GM19240 (cell line): ENCODE results near the gene THAP3.
"Not testable (repeated sequence)": the region's sequence is repeated elsewhere in the genome, so short reads cannot be mapped to it uniquely, and the experiment has no call there.

Source experiments
- DNase-seq: peaks from one replicate; pipeline ENCODE4 v3.0.0; 2011; ENCODE audit warnings: low spot score; ENCODE audit not compliant: insufficient read length

THAP3 gene

DNA sequence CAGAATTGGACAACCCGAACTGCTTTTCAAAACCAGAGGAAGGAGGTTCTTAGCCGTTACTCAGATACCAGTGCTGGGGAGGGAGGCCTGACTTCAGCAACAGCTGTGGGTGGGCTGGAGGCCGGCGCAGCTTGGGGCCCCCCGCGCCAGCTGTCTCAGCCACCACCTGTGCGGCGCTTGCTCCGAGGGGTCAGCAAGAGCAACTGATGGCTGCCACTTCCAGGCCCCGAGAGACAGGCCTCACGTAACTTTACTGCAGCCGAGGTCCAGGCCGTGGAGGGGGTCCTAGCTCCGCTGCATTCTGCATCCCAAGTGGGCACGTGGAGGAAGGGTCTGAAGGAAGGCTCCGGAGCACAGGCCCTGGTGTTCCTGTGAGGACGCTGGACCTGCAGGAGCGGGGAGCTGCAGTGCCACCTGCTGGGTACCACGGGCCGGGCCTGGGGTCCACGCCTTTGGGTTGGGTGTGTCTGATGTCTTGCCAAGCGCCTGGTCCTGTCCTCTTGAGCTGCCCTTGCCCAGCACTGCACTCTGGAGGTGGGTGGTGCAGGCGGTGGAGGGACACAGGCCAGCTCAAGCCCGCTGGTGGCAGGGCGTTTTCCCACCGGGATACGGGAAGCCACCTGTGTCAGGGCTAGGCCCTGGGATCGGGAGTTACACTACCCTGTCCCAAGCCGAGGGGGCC is 9.8 kb downstream of the THAP3 start:
- no peak for DNase-seq

DNA sequence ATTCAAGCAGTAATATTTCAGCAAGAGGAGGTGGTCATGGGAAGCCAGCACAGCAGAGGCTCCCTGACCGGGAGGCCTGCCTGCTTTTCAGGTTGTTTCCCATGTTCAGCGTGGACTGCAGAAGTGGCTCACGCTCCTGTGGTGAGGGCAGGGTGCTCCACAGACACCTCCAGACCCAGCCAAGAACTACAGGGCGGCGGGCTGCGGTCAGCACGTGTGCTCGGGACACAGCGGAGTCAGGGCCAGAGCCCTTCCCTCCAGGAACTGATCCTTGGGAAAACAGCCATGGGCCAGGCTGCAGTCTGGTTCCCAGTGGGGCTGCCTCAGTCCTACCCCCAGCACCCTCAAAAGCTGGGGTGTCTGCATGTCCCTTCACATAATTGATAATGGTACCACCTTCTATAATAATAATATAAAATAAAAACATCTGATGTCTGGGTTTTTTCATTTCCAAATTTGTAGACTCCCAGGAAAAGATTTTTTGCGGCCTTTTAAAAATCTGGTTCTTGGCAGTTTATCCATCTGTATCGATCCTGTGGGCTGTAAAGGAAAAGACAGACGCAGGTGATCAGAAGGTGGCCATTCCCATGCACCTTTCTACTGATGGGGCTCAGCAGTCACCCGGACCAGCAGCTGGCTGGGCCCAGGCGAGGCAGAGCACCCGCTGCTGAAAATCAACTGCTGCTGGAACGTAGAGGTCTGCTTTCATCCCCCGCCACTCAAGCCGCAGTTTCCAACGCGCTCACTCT is 10.7 kb downstream of the THAP3 start:
- no peak for DNase-seq

DNA sequence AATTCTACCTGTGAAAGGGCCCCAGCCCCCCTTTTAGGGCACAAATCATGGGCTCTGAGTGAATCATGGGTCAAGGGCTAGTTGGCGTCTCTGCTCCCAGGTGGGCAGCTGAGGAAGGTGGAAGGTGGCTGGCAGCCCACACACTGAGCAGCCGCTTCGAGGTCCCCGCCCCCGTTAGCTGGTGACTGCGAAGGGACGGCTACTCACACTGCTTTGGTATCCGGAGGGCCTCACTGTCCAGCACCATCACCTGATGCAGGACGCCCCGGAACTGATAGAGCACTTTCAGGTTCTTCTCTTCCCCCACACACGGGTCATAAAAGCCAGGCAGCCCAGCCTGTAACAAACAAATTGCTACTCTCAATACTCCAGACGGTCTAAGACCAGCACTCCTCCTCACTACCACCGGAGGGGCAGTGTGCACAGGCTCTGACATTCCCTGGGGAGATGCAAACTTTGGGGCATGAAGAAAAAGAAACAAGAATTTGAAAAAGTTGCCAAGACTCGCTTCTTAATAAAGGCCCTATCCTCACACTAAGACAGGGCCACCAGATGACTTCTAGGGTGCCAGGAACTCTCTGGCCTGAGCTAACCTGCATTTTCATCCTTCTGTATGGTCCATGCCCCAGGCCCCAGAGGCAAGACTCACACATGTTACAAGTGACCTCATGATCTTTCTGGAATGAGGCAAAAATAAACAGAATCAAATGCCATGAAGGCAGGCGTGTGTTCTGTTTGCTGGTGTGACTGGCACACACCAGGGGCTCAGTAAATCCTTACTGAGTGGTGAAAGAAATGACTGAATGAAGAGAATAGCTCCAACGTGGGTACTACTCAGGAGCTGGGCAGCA is 11.5 kb downstream of the THAP3 start:
- no peak for DNase-seq

DNA sequence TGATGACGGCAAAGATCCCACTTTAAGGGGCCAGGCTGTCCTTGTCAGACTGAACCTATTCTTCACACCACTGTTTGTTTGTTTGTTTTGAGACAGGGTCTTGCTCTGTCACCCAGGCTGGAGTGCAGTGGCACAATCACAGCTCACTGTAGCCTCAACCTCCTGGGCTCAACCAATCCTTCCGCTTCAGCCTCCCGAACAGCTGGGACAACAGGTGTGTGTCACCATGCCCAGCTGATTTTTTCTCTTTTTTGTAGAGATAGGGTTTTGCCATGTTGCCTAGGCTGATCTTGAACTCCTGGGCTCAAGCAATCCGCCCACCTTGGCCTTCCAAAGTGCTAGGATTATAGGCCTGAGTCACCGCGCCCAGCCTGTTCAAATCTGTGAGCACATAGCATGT is 12.1 kb downstream of the THAP3 start:
- not testable (repeated sequence) for DNase-seq

DNA sequence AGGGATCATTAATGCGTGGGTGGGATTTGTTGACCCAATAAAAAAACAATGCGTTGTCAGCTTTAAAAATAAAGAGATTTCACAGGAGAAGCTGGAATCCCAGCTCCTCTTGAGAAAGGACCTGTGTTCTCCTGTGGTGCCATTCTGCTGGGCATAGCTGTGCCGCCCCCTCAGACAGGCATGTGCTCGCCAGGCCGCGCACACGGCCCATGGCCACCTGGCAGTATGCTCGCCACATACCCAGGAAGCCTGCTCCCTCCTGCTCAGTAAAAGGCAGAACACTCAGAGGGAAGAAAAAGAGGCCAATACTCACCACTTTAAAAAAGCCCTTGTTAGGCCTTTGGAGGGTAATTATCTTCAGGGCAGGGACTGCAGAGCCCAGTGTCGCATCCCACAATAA is 13.1 kb downstream of the THAP3 start:
- DNase-seq: no peak

DNA sequence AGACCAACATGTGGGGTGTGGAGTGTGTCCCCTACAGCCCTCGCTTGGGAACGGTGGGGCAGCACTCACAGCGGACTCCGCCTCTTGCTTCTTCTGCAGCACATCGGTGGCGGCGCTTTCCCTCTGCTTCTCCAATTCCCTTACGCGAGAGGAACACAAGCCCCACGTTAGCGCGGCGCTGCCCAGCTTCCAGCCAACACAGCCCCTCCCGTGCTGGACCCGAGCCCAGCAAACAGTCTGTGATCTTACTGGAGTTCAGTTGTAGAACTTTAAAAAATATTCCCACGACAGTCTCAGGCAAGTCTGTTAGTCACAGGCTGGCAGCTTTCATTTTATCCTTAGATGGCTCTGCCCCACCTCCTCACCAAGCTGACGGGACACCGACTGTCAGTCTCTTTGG is 13.6 kb downstream of the THAP3 start:
- no peak for DNase-seq

DNA sequence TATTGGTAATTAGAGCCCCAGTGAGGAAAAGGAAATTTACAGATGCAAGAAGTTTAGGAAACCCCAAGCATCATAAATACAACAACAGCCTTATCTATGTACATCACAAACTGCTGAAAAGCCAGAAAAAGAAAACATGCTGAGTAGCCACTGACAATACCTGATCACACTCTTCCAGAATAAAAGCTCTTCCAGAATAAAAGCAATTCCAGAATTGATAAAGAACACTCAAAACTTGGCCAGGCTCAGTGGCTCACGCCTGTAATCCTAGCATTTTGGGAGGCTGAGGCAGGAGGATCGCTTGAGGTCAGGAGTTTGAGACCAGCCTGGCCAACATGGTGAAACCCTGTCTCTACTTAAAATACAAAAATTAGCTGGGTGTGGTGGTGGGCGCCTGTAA is 16.2 kb downstream of the THAP3 start:
- DNase-seq: not testable (repeated sequence)

DNA sequence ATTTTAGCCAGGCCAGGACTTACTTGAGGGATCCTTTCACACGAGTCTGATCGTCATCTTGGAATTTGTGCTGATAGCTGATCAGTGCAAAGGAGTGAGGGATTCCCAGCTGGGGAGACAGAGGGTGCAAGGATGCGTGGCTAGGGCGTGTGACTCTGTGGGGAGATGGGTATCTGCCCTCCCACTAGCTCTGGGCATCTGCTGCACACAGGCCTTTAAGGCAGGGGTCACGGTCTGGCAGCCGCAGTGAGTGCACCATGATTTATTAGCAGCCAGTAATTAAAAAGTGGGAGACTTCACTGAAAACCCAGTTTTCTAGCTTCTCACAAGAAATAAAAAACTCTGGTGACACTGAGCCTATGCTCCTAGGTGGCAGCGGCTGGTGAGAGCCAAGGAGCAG is 20.4 kb downstream of the THAP3 start:
- DNase-seq: no peak

DNA sequence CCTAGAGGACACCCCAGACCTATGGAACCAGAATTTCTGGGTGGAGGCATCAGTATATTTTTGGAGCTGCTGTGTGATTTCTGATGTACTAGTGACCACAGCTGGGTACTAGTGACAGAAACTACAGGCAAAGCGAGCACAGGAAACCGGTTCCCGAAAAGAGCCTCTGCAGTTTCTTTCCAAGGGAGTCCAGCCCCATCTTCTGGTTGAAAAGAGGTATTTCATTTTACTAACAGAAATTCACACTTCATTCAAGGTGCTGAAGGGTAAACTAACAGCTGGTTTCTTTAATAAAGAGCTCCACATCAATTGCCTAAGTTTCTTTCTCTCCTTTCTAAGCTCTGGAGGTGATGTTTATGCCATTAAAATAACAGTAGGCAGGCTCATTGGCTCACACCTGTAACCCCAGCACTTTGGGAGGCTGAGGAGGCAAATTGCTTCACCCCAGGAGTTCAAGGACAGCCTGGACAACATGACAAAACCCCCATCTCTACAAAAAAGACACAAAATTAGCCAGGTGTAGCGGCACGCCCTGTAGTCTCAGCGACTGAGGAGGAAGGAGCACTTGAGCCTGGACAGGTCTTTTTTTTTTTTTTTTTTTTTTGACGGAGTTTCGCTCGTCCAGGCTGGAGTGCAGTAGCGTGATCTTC is 22.0 kb downstream of the THAP3 start:
- peak; percentile 29 for DNase-seq

DNA sequence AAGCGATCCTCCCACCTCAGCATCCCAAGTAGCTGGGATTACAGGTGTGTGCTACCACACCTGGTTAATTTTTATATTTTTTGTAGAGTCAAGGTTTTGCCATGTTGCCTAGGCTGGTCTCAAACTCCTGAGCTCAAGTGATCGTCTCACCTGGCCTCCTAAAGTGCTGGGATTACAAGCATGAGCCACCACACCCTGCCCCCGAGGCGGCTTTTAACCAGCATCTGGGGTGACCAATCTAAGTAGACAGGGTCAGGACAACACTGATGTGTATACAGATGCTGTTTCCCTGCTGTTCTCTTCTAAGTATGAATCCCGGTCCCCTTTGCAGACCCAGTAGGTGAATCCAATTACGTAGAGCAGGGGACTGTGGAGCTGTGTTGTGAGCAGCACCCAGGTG is 23.9 kb downstream of the THAP3 start:
- no peak for DNase-seq

DNA sequence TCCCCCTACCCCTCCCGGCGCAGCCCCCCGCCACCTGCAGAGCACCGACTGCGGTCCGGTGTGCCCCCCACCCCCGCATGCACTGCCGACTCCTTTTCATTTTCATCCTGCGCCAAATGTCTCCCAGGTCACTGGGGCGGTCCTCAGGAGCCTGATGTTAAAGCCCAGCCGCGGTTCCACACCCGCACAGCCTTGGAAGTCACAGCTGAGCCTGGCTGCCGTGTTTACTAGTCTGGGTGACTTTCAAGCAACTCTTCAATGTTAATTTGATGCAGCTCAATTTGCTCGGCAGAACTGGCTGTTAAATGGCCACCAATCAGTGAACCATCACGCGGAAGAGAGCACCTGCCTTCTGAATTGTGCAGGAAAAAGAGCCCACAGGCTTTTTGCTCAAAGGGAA is 27.2 kb downstream of the THAP3 start:
- no peak for DNase-seq

DNA sequence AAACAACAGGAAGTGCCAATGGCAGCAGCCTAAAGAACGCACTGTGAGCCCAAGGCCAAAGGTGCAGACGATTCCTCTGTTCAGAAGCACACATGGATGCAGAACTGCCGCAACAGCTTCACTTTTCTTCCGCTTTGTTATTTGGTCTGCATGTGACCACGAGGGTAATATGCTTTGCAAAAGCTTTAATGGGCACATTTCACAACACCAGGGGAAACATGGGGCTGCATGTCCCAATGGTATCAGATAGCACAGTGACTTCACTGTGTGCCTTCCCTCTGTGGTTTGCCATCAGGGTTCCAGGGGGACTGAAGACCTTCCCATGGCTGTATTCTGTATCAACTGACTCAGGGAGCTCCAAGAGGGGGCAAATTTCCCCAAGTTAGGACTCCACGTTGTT is 28.3 kb downstream of the THAP3 start:
- no peak for DNase-seq

DNA sequence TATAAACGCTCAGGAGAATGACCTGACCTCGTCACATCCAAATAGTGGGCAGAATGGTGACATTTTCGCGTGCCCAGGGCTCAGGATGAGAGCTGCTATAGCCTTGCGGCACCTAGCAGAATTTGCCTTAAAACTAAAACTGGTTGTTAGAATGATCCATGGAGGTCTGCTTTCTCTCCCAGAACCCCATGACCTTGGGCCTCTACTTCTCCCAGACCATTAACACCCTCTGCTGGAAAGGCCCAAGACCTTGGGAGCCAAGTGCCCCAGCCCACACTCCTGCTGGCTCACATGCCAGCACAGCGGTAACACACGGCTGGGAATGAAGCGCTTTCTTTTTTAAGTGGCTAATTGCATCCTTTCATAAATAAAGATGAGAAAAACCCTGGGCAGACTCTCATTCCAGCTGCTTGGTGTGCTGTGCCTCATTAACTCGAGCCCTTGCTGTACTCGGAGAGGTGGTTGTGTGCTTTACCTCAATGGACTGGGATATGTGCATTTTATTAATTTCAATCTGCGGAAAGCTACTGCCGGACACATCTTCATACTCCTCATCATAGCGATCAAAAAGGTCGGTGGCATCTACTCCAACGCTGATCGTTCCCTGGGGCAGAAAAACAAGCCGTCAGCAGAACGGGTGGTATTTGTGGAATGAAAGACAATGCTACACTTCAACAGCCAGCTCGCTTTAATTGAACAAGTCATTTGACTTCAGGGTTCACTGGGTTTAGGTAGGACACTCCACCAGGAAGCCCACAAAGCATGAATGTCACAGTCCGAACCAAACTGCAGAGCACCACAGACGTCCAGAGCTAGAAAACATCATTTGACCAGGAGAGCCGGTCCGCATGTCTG is 29.0 kb downstream of the THAP3 start:
- DNase-seq: no peak

DNA sequence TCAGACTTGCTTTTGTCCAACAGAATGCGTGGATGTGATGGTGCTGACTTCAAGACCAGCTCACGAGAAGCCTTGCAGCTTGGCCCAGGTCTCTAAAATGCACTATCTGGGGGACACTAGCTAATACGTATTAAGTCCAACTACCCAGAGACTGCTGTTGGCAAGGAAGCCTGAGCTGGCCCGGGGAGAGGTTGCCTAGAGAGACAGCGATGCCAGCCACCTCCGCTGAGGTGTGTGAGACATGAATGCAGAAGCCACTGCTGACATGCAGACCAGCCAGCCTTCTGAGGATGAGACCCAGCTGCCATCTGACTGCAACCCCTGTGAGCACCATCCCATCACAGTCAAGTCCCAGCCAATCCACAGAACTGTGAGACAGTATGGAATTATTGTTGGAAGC is 32.5 kb downstream of the THAP3 start:
- no peak for DNase-seq

DNA sequence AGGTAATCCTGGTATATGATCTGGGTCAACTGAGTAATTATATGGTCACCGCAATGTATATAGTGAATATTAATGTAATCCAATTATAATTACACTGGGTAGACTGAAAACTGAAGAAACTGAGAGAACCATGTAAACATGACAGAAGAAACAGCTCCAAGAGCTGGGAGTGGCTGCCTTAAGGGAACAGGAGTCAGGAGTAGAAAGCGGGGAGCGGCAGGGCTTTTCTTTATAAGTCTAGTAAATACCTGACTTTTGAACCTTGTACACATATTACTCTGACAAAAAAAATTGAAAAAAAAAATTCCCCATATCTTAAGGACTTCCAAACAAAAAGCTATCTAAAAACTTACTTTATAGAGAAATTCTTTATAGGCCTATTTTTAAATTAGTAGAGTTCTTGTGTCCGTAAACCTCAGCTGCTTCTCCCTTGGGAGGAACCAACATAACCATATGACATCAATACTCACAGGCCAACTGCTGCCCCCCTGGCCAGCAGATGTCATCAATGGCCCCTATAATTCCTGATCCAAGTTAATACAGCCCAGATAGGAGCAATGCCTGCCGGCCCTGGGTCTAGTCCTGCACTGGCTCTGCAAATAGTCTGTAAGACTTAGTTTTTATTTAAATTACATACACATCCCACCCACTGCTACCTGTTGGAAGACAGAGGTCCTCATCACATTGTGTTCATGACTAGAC is 33.8 kb downstream of the THAP3 start:
- no peak for DNase-seq

DNA sequence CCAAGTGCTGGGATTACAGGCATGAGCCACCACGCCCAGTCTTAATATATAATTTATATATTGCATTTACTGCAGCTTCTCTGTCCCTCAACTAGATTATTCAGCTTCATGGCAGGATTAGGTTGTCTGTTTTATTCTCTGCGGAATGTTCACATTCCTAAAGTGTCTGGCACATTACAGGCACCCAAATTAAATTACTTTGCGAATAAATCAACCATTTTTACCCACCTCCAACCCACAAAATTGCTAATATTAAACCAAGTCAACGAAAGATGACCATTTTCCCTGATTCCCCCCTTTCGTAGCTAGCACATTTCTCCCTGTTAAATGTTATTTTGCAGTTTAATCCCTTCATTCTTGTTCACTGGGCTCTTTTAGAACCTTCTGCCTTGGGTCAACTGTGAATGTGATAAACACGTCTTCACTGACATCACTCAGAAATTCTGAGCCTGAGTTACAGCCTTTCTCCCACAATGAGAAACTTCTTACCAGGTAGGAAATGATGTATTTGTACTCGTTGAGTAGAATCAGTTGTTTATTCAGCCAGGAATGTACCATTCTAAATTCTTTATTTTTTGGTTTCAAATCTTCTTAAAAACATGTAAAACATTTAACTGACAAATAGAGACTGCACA is 35.9 kb downstream of the THAP3 start:
- no peak for DNase-seq

DNA sequence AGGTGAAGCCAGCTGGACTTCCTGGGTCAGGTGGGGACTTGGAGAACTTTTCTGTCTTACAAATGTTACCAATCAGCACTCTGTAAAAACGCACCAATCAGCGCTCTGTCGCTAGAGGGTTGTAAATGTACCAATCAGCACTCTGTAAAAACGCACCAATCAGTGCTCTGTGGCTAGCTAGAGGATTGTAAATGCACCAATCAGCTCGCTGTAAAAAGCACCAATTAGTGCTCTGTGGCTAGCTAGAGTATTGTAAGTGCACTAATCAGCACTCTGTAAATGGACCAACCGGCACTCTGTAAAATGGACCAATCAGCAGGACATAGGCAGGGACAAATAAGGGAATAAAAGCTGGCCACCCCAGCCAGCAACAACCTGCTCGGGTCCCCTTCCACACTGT is 37.8 kb downstream of the THAP3 start:
- not testable (repeated sequence) for DNase-seq

DNA sequence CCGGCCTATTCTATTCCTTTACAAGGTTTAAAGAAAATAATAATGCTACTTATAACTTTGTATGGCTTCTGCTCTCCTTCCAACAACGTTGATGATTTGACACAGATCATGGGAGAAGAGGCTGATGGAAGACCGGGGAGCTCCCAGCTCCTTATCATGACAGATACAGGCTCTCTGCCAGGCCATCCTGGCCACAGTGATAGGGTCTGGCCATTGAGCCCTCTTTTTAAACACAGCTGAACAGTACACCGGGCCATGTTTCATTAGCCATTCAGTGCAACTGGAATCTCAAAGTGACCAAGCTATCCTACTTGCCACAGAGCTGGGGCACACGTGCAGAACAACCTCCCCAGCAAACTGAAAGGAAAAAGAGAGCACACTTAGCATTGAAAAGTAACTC is 42.0 kb downstream of the THAP3 start:
- no peak for DNase-seq

DNA sequence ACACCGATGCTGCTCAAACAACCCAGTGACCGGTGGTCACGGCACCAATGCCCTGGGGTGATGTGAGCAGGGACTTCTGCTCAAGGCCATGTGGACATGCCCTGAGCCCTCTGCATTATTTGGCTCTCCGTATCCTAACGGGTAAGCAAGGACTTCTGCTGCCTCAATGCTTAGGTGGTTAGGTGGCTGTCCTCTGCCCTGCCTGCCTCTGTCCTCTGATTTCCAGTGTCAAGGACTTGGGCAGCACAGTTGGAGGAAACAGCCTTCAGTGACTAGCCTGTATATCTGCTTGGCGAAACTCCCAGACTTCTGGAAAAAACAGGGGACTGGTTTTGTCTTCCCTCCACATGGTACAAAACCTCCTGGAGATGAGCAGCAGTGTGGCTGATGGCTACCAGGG is 42.5 kb downstream of the THAP3 start:
- no peak for DNase-seq

DNA sequence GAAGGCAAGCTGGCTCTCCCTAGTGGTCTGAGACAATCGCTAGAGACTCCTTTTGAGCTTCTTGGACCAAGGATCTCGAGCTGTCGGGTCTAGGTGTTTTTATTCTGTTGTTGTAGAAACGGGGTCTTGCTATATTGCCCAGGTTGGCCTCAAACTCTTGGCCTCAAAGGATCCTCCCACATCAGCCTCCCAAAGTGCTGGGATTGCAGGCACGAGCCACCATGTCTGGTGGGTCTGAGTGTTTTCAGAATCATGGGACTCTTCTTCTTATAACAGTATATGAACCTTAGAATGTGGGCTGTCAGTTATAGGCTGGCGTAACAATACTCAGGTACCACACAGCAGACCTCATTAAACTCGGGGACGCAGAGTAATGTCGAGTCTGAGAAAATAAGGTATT is 43.8 kb downstream of the THAP3 start:
- DNase-seq: no peak
